Right cardiac atrium (tissue), 5 donors: ENCODE measurements around the gene PPM1G. TPM values are rescaled to one million over a fixed set of nuclear protein-coding genes. Genes with fewer than 3 reads are reported as not detected.
A peak's percentile ranks its signal among the peaks of the same experiment; 100 is the strongest.

ENCODE experiments used
- ATAC-seq, 2 donors: fragments of 200-7000 bp; cut with Tn5 transposase; one replicate each; pipeline versions ENCODE4 v1.8.0 to v1.9.1; 2020; ENCODE audit warnings: moderate library complexity in 2 of 2, mild to moderate bottlenecking in 1 of 2
- DNase-seq, 3 donors: peaks; one replicate each; pipeline ENCODE4 v3.0.0-alpha.2; 2020
- H3K27ac ChIP-seq: one replicate; pipeline ENCODE4 v1.5.1; 2013; ENCODE audit warnings: mild to moderate bottlenecking, low read length, control low read depth, moderate library complexity
- H3K27me3 ChIP-seq: one replicate; pipeline ENCODE4 v1.6.1; 2013; ENCODE audit not compliant: control insufficient read depth, insufficient read depth
- H3K4me1 ChIP-seq: one replicate; pipeline ENCODE4 v1.6.1; 2013; ENCODE audit warnings: low read length; ENCODE audit not compliant: control insufficient read depth, insufficient read depth
- H3K4me3 ChIP-seq: one replicate; pipeline ENCODE4 v1.5.1; 2013; ENCODE audit warnings: low read length, control low read depth
- H3K9me3 ChIP-seq: one replicate; pipeline ENCODE4 v1.6.1; 2013; ENCODE audit warnings: low read length; ENCODE audit not compliant: control insufficient read depth
- WGBS: extraction: QIAGEN DNeasy Blood & Tissue Kit; methylation state at CpG from one replicate; pipeline ENCODE4 v1.1.7; 2013; 5-methylcytosine and 5-hydroxymethylcytosine counted together
- intact Hi-C, 4 donors: fragments of 100-400 bp; cut with DNase I; formaldehyde crosslinking; loops; one replicate each; pipeline versions ENCODE4 v1.11.0 to v1.14.0; 2022 to 2023
- polyA plus RNA-seq: library from polyadenylated mRNA; stranded (reverse); fragments of 200-250 nt; gene quantifications from one replicate; pipeline ENCODE4 v1.2.3, GENCODE V29; 2013
- total RNA-seq, 4 donors: library from RNA; stranded (reverse); fragmentation: NEBNext Ultra II Directional; extraction: Animal tissue kit (Norgen Biotek cat#: 25700); gene quantifications; one replicate each; pipeline ENCODE4 v1.2.1, GENCODE V29; 2021
- donor health status: healthy with polysubstance abuse.
- donor health status: DM: no; HTN: yes; CAD: no.
- donor health status: DM: no; HTN: no; CAD: no.
- donor health status: DM: no; HTN: yes; CAD: no; lungs with severe emphysema.
- donor health status: DM: yes; HTN: yes; CAD: no.

PPM1G gene
- total and polyA plus RNA-seq, 5 donors: 31.5 to 40.4 (median 35.7) TPM

- Histone ChIP-seq H3K4me3 (peak overlapping the region; percentile 80), H3K27me3 (no peaks in the 10 kb centered on the region), H3K9me3 (no peaks in the 10 kb centered on the region), H3K27ac (peak overlapping the region; percentile 80), H3K4me1 (peaks cover 2% of the 10 kb centered on the region)
- ATAC-seq (peak in 1 of 2 donors; percentile 32), DNase-seq (peak; percentile 83 to 91 (median 89))
- intact Hi-C loops: no loop called here
- under 1% methylated on average over 35 of the region's 35 CpGs for WGBS
Observed at GRCh38 chr2:27379836-27380625, 29.4 kb downstream of the PPM1G start.

GRCh38 chr2:27379383-27379835, 30.0 kb downstream of the PPM1G start:
- ATAC-seq (no peak), DNase-seq (no peak)
- peaks cover 2% of the 10 kb centered on the region for H3K4me1 ChIP-seq
- H3K27me3 ChIP-seq: no peaks in the 10 kb centered on the region
- H3K9me3 ChIP-seq: no peaks in the 10 kb centered on the region
- WGBS: 79% methylated on average over 2 of the region's 2 CpGs
- no peak overlapping the region for H3K27ac ChIP-seq
- H3K4me3 ChIP-seq: peak overlapping the region; percentile 80
- intact Hi-C loops: no loop called here

GRCh38 chr2:27378809-27379290, 30.5 kb downstream of the PPM1G start:
- H3K4me1 ChIP-seq: peaks cover 2% of the 10 kb centered on the region
- H3K9me3 ChIP-seq: no peaks in the 10 kb centered on the region
- no peaks in the 10 kb centered on the region for H3K27me3 ChIP-seq
- 86% methylated on average over 9 of the region's 9 CpGs for WGBS
- ATAC-seq (no peak), DNase-seq (peak in 1 of 3 donors; percentile 68)
- no peak overlapping the region for H3K27ac ChIP-seq
- intact Hi-C loops: no loop called here
- no peak overlapping the region for H3K4me3 ChIP-seq

- 80% methylated on average over 29 of the region's 29 CpGs for whole genome bisulfite sequencing
- no peak for ATAC-seq
Observed at GRCh38 chr2:27378096-27378808, 31.1 kb downstream of the PPM1G start.

GRCh38 chr2:27377618-27378095, 31.7 kb downstream of the PPM1G start:
- DNase-seq: peak in 2 of 3 donors; percentile 60 to 61
- no peak overlapping the region for H3K4me3 ChIP-seq
- intact Hi-C loops: no loop called here
- no peaks in the 10 kb centered on the region for H3K27me3 ChIP-seq
- peaks cover 2% of the 10 kb centered on the region for H3K4me1 ChIP-seq
- 88% methylated on average over 18 of the region's 18 CpGs for WGBS
- H3K9me3 ChIP-seq: no peaks in the 10 kb centered on the region
- H3K27ac ChIP-seq: no peak overlapping the region
- no peak for ATAC-seq

More at GRCh38 chr2:27378096-27378808, 31.1 kb downstream of the PPM1G start:
- H3K4me3 ChIP-seq: no peak overlapping the region
- peak; percentile 35 to 70 (median 67) for DNase-seq
- no peaks in the 10 kb centered on the region for H3K9me3 ChIP-seq
- H3K4me1 ChIP-seq: peaks cover 2% of the 10 kb centered on the region
- intact Hi-C loops: no loop called here
- no peaks in the 10 kb centered on the region for H3K27me3 ChIP-seq
- no peak overlapping the region for H3K27ac ChIP-seq

GRCh38 chr2:27376866-27377617, 32.3 kb downstream of the PPM1G start:
- no peak for ATAC-seq
- 64% methylated on average over 10 of the region's 10 CpGs for WGBS
- DNase-seq: no peak
- H3K9me3 ChIP-seq: no peaks in the 10 kb centered on the region
- intact Hi-C loops: no loop called here
- peaks cover 5% of the 10 kb centered on the region for H3K4me1 ChIP-seq
- H3K27ac ChIP-seq: no peak overlapping the region
- H3K27me3 ChIP-seq: no peaks in the 10 kb centered on the region
- H3K4me3 ChIP-seq: no peak overlapping the region

- 80% methylated on average over 16 of the region's 16 CpGs for WGBS
- peaks cover 5% of the 10 kb centered on the region for H3K4me1 ChIP-seq
- no peaks in the 10 kb centered on the region for H3K9me3 ChIP-seq
- no peak overlapping the region for H3K27ac ChIP-seq
- H3K4me3 ChIP-seq: no peak overlapping the region
- no peaks in the 10 kb centered on the region for H3K27me3 ChIP-seq
- no peak for ATAC-seq
- intact Hi-C loops: no loop called here
- peak in 1 of 3 donors; percentile 43 for DNase-seq
Observed at GRCh38 chr2:27376151-27376865, 33.1 kb downstream of the PPM1G start.

GRCh38 chr2:27375513-27376099, 33.8 kb downstream of the PPM1G start:
- H3K27me3 ChIP-seq: no peaks in the 10 kb centered on the region
- H3K4me3 ChIP-seq: no peak overlapping the region
- WGBS: 88% methylated on average over 20 of the region's 20 CpGs
- ATAC-seq (no peak), DNase-seq (peak in 1 of 3 donors; percentile 59)
- peaks cover 3% of the 10 kb centered on the region for H3K4me1 ChIP-seq
- no peaks in the 10 kb centered on the region for H3K9me3 ChIP-seq
- intact Hi-C loops: no loop called here
- no peak overlapping the region for H3K27ac ChIP-seq

GRCh38 chr2:27373567-27373966, 35.8 kb downstream of the PPM1G start:
- intact Hi-C loops: no loop called here
- H3K4me3 ChIP-seq: no peak overlapping the region
- H3K27me3 ChIP-seq: no peaks in the 10 kb centered on the region
- DNase-seq (no peak), ATAC-seq (no peak)
- H3K4me1 ChIP-seq: peaks cover 3% of the 10 kb centered on the region
- no peak overlapping the region for H3K27ac ChIP-seq
- 82% methylated on average over 5 of the region's 5 CpGs for WGBS
- H3K9me3 ChIP-seq: no peaks in the 10 kb centered on the region

GRCh38 chr2:27372937-27373336, 36.5 kb downstream of the PPM1G start:
- Histone ChIP-seq H3K27ac (no peak overlapping the region), H3K4me3 (no peak overlapping the region), H3K27me3 (no peaks in the 10 kb centered on the region), H3K9me3 (no peaks in the 10 kb centered on the region), H3K4me1 (peaks cover 3% of the 10 kb centered on the region)
- no peak for ATAC-seq
- 92% methylated on average over 6 of the region's 6 CpGs for WGBS
- no peak for DNase-seq
- intact Hi-C loops: no loop called here
